GM19193 (cell line): Measurements from ENCODE around the gene APLNR.

Source experiments
- POLR2A ChIP-seq: IDR thresholded peaks from 4 replicates; pipeline ENCODE4 v1.6.1; 2011; ENCODE audit not compliant: insufficient read depth, insufficient read length; ENCODE audit errors: extremely low read depth

Gene APLNR

GRCh38 chr11:57260937-57261783, 24.1 kb upstream of the APLNR start:
- TF ChIP-seq POLR2A = no peak

- TF ChIP-seq POLR2A = no peak
Observed at GRCh38 chr11:57256119-57256518, 19.1 kb upstream of the APLNR start.

GRCh38 chr11:57255618-57256017, 18.6 kb upstream of the APLNR start:
- no peak for TF ChIP-seq POLR2A

GRCh38 chr11:57254631-57255030, 17.6 kb upstream of the APLNR start:
- no peak for TF ChIP-seq POLR2A

GRCh38 chr11:57251491-57252104, 14.5 kb upstream of the APLNR start:
- TF ChIP-seq POLR2A = no peak

GRCh38 chr11:57251037-57251436, 14.0 kb upstream of the APLNR start:
- TF ChIP-seq POLR2A = no peak

- TF ChIP-seq POLR2A = no peak
Observed at GRCh38 chr11:57249384-57250319, 12.6 kb upstream of the APLNR start.

GRCh38 chr11:57248780-57249383, 11.8 kb upstream of the APLNR start:
- no peak for TF ChIP-seq POLR2A

GRCh38 chr11:57244911-57245310, 7.9 kb upstream of the APLNR start:
- no peak for TF ChIP-seq POLR2A

- no peak for TF ChIP-seq POLR2A
Observed at GRCh38 chr11:57241353-57241972, 4.4 kb upstream of the APLNR start.

- no peak for TF ChIP-seq POLR2A
Observed at GRCh38 chr11:57240757-57241156, 3.7 kb upstream of the APLNR start.

GRCh38 chr11:57240007-57240406, 3.0 kb upstream of the APLNR start:
- no peak for TF ChIP-seq POLR2A

- TF ChIP-seq POLR2A = no peak
Observed at GRCh38 chr11:57239348-57239747, 2.3 kb upstream of the APLNR start.

GRCh38 chr11:57235761-57236703, 1.0 kb downstream of the APLNR start:
- TF ChIP-seq POLR2A = no peak

- no peak for TF ChIP-seq POLR2A
Observed at GRCh38 chr11:57233702-57234101, 3.3 kb downstream of the APLNR start.
